ENCODE data around the gene RDH13.

Gene RDH13

GRCh38 chr19:55084416-55084815 is 21.5 kb upstream of the RDH13 start:
- Mint-ChIP-seq H3K36me3 (no peaks in the 10 kb centered on the region), H3K4me1 (peaks cover 42% of the 10 kb centered on the region), H3K27me3 (peaks cover 45% of the 10 kb centered on the region), H3K4me3 (no peak overlapping the region), H3K27ac (no peak overlapping the region), H3K9me3 (no peaks in the 10 kb centered on the region)

GRCh38 chr19:55083004-55083850 is 20.3 kb upstream of the RDH13 start:
- peaks cover 37% of the 10 kb centered on the region for H3K27me3 Mint-ChIP-seq
- peaks cover 33% of the 10 kb centered on the region for H3K4me1 Mint-ChIP-seq
- no peaks in the 10 kb centered on the region for H3K9me3 Mint-ChIP-seq
- no peak overlapping the region for H3K27ac Mint-ChIP-seq
- H3K4me3 Mint-ChIP-seq, result peak overlapping the region; percentile 57
- H3K36me3 Mint-ChIP-seq, result no peaks in the 10 kb centered on the region

- no peaks in the 10 kb centered on the region for H3K36me3 Mint-ChIP-seq
- no peaks in the 10 kb centered on the region for H3K9me3 Mint-ChIP-seq
- H3K4me1 Mint-ChIP-seq, result peaks cover 24% of the 10 kb centered on the region
- H3K4me3 Mint-ChIP-seq, result peak overlapping the region; percentile 57
- H3K27ac Mint-ChIP-seq, result no peak overlapping the region
- H3K27me3 Mint-ChIP-seq, result peaks cover 29% of the 10 kb centered on the region
Observed at GRCh38 chr19:55082020-55082851, 19.3 kb upstream of the RDH13 start.

- no peaks in the 10 kb centered on the region for H3K9me3 Mint-ChIP-seq
- peak overlapping the region; percentile 81 for H3K4me3 Mint-ChIP-seq
- peaks cover 22% of the 10 kb centered on the region for H3K4me1 Mint-ChIP-seq
- H3K36me3 Mint-ChIP-seq, result no peaks in the 10 kb centered on the region
- H3K27me3 Mint-ChIP-seq, result peaks cover 31% of the 10 kb centered on the region
- no peak overlapping the region for H3K27ac Mint-ChIP-seq
Observed at GRCh38 chr19:55081770-55082019, 18.7 kb upstream of the RDH13 start.

- peaks cover 22% of the 10 kb centered on the region for H3K4me1 Mint-ChIP-seq
- H3K4me3 Mint-ChIP-seq, result peak overlapping the region; percentile 81
- H3K9me3 Mint-ChIP-seq, result no peaks in the 10 kb centered on the region
- peaks cover 33% of the 10 kb centered on the region for H3K27me3 Mint-ChIP-seq
- H3K27ac Mint-ChIP-seq, result no peak overlapping the region
- no peaks in the 10 kb centered on the region for H3K36me3 Mint-ChIP-seq
Observed at GRCh38 chr19:55080968-55081769, 18.2 kb upstream of the RDH13 start.

GRCh38 chr19:55080121-55080967 is 17.4 kb upstream of the RDH13 start:
- H3K27me3 Mint-ChIP-seq, result peaks cover 26% of the 10 kb centered on the region
- H3K36me3 Mint-ChIP-seq, result no peaks in the 10 kb centered on the region
- H3K4me3 Mint-ChIP-seq, result peak overlapping the region; percentile 81
- H3K27ac Mint-ChIP-seq, result peak overlapping the region; percentile 62
- no peaks in the 10 kb centered on the region for H3K9me3 Mint-ChIP-seq
- H3K4me1 Mint-ChIP-seq, result peaks cover 22% of the 10 kb centered on the region

- H3K27me3 Mint-ChIP-seq, result peaks cover 23% of the 10 kb centered on the region
- no peak overlapping the region for H3K4me3 Mint-ChIP-seq
- no peaks in the 10 kb centered on the region for H3K9me3 Mint-ChIP-seq
- H3K4me1 Mint-ChIP-seq, result peaks cover 22% of the 10 kb centered on the region
- H3K36me3 Mint-ChIP-seq, result no peaks in the 10 kb centered on the region
- H3K27ac Mint-ChIP-seq, result no peak overlapping the region
Observed at GRCh38 chr19:55079400-55080038, 16.6 kb upstream of the RDH13 start.

GRCh38 chr19:55078996-55079395 is 16.0 kb upstream of the RDH13 start:
- no peak overlapping the region for H3K27ac Mint-ChIP-seq

GRCh38 chr19:55077106-55077505 is 14.2 kb upstream of the RDH13 start:
- H3K27me3 Mint-ChIP-seq, result peaks cover 16% of the 10 kb centered on the region
- peaks cover 12% of the 10 kb centered on the region for H3K4me1 Mint-ChIP-seq
- H3K9me3 Mint-ChIP-seq, result no peaks in the 10 kb centered on the region
- no peak overlapping the region for H3K4me3 Mint-ChIP-seq
- peaks cover 2% of the 10 kb centered on the region for H3K36me3 Mint-ChIP-seq
- no peak overlapping the region for H3K27ac Mint-ChIP-seq

More at GRCh38 chr19:55078996-55079395, 16.0 kb upstream of the RDH13 start:
- Mint-ChIP-seq H3K36me3 (no peaks in the 10 kb centered on the region), H3K4me1 (peaks cover 22% of the 10 kb centered on the region), H3K4me3 (no peak overlapping the region), H3K27me3 (peaks cover 20% of the 10 kb centered on the region), H3K9me3 (no peaks in the 10 kb centered on the region)

- peaks cover 12% of the 10 kb centered on the region for H3K4me1 Mint-ChIP-seq
- H3K27ac Mint-ChIP-seq, result no peak overlapping the region
- H3K27me3 Mint-ChIP-seq, result peaks cover 21% of the 10 kb centered on the region
Observed at GRCh38 chr19:55076321-55076720, 13.4 kb upstream of the RDH13 start.

GRCh38 chr19:55075371-55075998 is 12.5 kb upstream of the RDH13 start, which contains the start of gene EPS8L1:
EPS8L1 (plus strand) TSS chr19:55075869; CDS start chr19:55076445, 576 bp downstream.
- peaks cover 21% of the 10 kb centered on the region for H3K27me3 Mint-ChIP-seq
- H3K4me3 Mint-ChIP-seq, result no peak within 1 kb of the TSS

More at GRCh38 chr19:55076321-55076720, 13.4 kb upstream of the RDH13 start:
- Mint-ChIP-seq H3K4me3 (no peak overlapping the region), H3K9me3 (no peaks in the 10 kb centered on the region), H3K36me3 (peaks cover 2% of the 10 kb centered on the region)

GRCh38 chr19:55071913-55072312 is 9.0 kb upstream of the RDH13 start:
- Mint-ChIP-seq H3K27ac (no peak overlapping the region), H3K9me3 (no peaks in the 10 kb centered on the region), H3K36me3 (peaks cover 5% of the 10 kb centered on the region), H3K4me3 (no peak overlapping the region), H3K4me1 (peaks cover 9% of the 10 kb centered on the region), H3K27me3 (peaks cover 44% of the 10 kb centered on the region)

More at GRCh38 chr19:55075371-55075998, 12.5 kb upstream of the RDH13 start, which contains the start of gene EPS8L1:
- H3K4me1 Mint-ChIP-seq, result peaks cover 6% of the 10 kb centered on the region
- H3K9me3 Mint-ChIP-seq, result no peaks in the 10 kb centered on the region
- peak within 1 kb of the TSS; percentile 41 for H3K27ac Mint-ChIP-seq
- H3K36me3 Mint-ChIP-seq, result peaks cover 2% of the 10 kb centered on the region

- H3K27ac Mint-ChIP-seq, result no peak overlapping the region
- no peak overlapping the region for H3K4me3 Mint-ChIP-seq
- no peaks in the 10 kb centered on the region for H3K9me3 Mint-ChIP-seq
- peaks cover 5% of the 10 kb centered on the region for H3K36me3 Mint-ChIP-seq
- peaks cover 9% of the 10 kb centered on the region for H3K4me1 Mint-ChIP-seq
- H3K27me3 Mint-ChIP-seq, result peaks cover 41% of the 10 kb centered on the region
Observed at GRCh38 chr19:55071129-55071502, 8.2 kb upstream of the RDH13 start.
